Measurements from ENCODE around the gene BRAF.
"Not testable (repeated sequence)": the region's sequence is repeated elsewhere in the genome, so short reads cannot be mapped to it uniquely, and the experiment has no call there.

The BRAF gene

GRCh38 chr7:140924821-140925421, at the start of gene BRAF:
Gene BRAF, minus strand, starts transcription at chr7:140924929. Its CDS starts 226 bp downstream, at chr7:140924703.
- DNase-seq (ENCODE audit: low read depth in 2 of 2): peak; percentile 82 to 89

- no peak for DNase-seq (ENCODE audit: low read depth in 2 of 2)
Measured at GRCh38 chr7:140972876-140973829, 48.4 kb upstream of the BRAF start.

- DNase-seq (ENCODE audit: low read depth in 2 of 2): no peak
Measured at GRCh38 chr7:140972344-140972743, 47.6 kb upstream of the BRAF start.

- no peak for DNase-seq (ENCODE audit: low read depth in 2 of 2)
Measured at GRCh38 chr7:140967438-140967837, 42.7 kb upstream of the BRAF start.

GRCh38 chr7:140966561-140967233, 42.0 kb upstream of the BRAF start:
- no peak for DNase-seq (ENCODE audit: low read depth in 2 of 2)

GRCh38 chr7:140961117-140961516, 36.4 kb upstream of the BRAF start:
- DNase-seq (ENCODE audit: low read depth in 2 of 2): no peak

- not testable (repeated sequence) for DNase-seq (ENCODE audit: low read depth in 2 of 2)
Measured at GRCh38 chr7:140956997-140957396, 32.3 kb upstream of the BRAF start.

- DNase-seq (ENCODE audit: low read depth in 2 of 2): no peak
Measured at GRCh38 chr7:140945940-140946339, 21.2 kb upstream of the BRAF start.

- not testable (repeated sequence) for DNase-seq (ENCODE audit: low read depth in 2 of 2)
Measured at GRCh38 chr7:140942242-140942641, 17.5 kb upstream of the BRAF start.

- DNase-seq (ENCODE audit: low read depth in 2 of 2): no peak
Measured at GRCh38 chr7:140940898-140941297, 16.2 kb upstream of the BRAF start.

- no peak for DNase-seq (ENCODE audit: low read depth in 2 of 2)
Measured at GRCh38 chr7:140937702-140938264, 13.1 kb upstream of the BRAF start.

GRCh38 chr7:140928491-140929309, 4.0 kb upstream of the BRAF start:
- no peak for DNase-seq (ENCODE audit: low read depth in 2 of 2)

GRCh38 chr7:140927945-140928344, 3.2 kb upstream of the BRAF start:
- not testable (repeated sequence) for DNase-seq (ENCODE audit: low read depth in 2 of 2)

GRCh38 chr7:140927351-140927750, 2.6 kb upstream of the BRAF start:
- no peak for DNase-seq (ENCODE audit: low read depth in 2 of 2)

GRCh38 chr7:140926021-140926817, 1.5 kb upstream of the BRAF start:
- no peak for DNase-seq (ENCODE audit: low read depth in 2 of 2)

- peak; percentile 29 to 38 for DNase-seq (ENCODE audit: low read depth in 2 of 2)
Measured at GRCh38 chr7:140924019-140924820, 509 bp downstream of the BRAF start.

GRCh38 chr7:140923358-140924006, 1.2 kb downstream of the BRAF start:
- DNase-seq (ENCODE audit: low read depth in 2 of 2): no peak

- DNase-seq (ENCODE audit: low read depth in 2 of 2): no peak
Measured at GRCh38 chr7:140922741-140923345, 1.9 kb downstream of the BRAF start.

- no peak for DNase-seq (ENCODE audit: low read depth in 2 of 2)
Measured at GRCh38 chr7:140920745-140921144, 4.0 kb downstream of the BRAF start.
